Suprapubic skin (tissue), 3 donors: ENCODE measurements around the gene ACO2.

Experiments used
- CTCF ChIP-seq, 2 donors: fragments of 200-600 bp in 1 of 2; fragments of 450-650 bp in 1 of 2; sonication (generic) in 1 of 2; IDR thresholded peaks; one replicate each; pipeline ENCODE4 v1.5.1; 2016 to 2019; ENCODE audit warnings: antibody characterized with exemption in 2 of 2, mild to moderate bottlenecking in 1 of 2, moderate library complexity in 1 of 2
- POLR2A ChIP-seq, 2 donors: fragments of 450-650 bp; IDR thresholded peaks; one replicate each; pipeline ENCODE4 v1.6.1; 2017; ENCODE audit warnings: antibody characterized with exemption in 2 of 2, mild to moderate bottlenecking in 2 of 2, moderate library complexity in 2 of 2

GRCh38 chr22:41498303-41498835 lies 29.5 kb downstream of the ACO2 start:
- TF ChIP-seq POLR2A (IDR thresholded peaks at IDR 0.05) (no peak), CTCF (IDR thresholded peaks at IDR 0.05) (no peak)
